Pons (tissue), 1 donor: Measurements from ENCODE around the gene ANGPTL5.
A peak's percentile ranks its signal among the peaks of the same experiment; 100 is the strongest.
"Not testable (repeated sequence)": the region's sequence is repeated elsewhere in the genome, so short reads cannot be mapped to it uniquely, and the experiment has no call there.

ENCODE experiments used
- DNase-seq: peaks from one replicate; pipeline ENCODE4 v3.0.0-alpha.2; 2016; ENCODE audit warnings: low spot score

ANGPTL5 gene

DNA sequence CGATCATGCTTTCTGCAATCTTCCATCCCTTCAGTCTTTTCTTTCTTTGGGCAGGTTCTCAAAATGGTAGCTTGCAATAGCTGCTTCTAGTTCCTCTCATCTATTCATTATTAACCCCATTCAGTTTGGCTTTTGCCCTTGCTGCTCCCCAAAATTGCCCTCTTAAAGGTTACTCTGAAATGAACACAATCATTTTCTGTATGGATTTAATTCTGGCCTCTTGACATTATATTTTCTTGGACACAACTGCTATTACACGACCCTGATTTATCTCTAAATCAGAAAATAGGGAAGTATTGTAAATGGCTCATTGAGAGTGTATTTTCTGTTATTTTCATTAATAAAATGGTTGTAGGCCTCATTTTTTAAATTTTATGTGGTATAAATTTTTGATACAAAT, at the start of gene ANGPTL5:
TSS of gene ANGPTL5 (minus strand) at position 101 of the 400 bp plus-strand sequence. CDS start 8,613 bp downstream, outside the sequence.
- no peak for DNase-seq

DNA sequence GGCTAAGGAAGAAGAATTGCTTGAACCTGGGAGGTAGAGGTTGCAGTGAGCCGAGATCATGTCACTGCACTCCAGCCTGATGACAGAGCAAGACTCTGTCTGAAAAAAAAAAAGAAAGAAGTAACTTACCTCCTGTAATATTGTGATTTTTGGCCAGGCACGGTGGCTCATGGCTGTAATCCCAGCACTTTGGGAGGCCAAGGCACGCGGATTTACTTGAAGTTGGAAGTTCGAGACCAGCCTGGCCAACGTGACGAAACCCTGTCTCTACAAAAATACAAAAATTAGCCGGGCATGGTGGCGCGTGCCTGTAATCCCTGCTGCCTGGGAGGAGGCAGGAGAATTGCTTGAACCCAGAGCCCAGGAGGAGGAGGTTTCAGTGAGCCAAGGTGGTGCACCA, 47.9 kb upstream of the ANGPTL5 start:
- DNase-seq, result not testable (repeated sequence)

DNA sequence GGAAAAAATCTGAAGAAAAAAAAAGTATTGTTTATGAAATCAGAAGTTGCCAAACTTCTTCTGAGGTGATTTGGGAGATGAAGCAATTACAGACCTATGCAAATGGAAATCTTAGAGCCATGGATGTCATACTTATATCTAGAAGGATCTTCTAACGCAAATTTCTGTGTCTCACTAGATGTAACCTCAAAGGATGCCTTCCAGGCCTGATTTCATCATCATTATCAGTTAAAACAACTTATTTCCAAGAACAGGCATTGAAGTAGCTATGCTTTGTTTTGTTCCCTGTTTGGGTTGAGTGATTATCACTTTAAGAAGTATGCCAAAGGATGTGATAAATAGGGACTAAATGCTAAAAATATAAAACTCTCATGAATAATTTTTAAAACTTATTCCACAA, 43.9 kb upstream of the ANGPTL5 start:
- no peak for DNase-seq

DNA sequence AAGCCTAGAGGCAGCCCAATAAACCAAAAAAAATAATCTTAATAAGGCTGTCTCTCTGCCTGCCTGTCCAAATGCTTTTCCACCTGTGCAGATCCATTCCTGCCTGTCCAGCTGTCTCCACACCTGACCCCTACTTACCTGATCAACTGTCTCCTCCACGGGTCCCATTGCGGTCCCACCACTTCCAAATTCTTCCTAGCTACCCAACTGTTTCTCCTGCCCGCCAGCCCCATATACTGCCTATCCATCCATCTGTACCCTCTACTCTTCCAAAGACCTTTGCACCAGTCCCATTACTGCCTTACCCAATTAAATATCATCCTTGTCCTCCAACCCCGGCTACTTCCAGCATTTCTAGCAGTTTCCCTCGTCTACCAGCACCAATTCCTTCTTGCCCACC, 39.4 kb upstream of the ANGPTL5 start:
- DNase-seq, result no peak

DNA sequence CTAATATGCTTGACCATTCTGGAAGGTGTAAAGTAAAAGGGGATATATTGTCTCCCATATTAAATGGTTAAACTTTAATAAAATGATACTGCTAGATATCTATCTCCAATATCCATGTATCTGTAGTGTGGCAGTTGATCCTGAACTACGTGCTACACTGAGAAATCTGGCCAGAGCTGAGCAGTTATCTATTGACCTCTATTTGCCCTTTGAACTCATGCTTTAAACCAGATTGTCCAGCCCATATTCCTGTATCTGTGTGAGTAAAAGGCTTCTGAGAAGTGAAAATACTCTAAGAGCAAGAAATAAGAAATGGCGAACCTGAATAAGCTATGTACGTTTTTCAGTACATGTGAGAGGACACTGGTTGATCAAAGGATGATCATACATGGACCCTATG, 39.0 kb upstream of the ANGPTL5 start:
- DNase-seq, result no peak

DNA sequence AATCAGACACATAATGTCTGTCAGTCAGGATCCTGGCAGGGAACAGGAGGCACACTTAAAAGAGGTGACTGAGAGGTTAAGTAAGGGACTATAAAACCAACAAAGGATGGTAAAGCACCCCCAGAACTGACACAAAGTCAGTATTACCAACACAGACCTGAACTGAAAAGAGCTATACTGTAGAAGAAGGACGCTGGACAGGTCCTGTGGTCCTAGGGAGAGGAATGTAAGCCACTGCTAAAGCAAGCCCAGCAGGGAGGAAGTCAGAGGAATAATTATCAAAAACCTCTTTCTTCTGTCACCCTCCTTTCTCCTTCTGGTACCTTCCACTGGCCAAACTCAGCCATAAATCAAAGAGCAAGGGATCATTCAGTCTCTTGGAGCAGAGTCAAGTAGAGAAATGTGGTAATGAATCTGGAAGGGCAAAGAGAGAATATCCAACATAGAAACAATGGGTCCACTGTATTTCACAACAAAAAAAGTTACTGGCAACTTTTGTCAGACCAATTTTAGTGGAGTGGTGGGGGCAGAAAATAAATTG, 33.4 kb upstream of the ANGPTL5 start:
- peak; percentile 38 for DNase-seq

DNA sequence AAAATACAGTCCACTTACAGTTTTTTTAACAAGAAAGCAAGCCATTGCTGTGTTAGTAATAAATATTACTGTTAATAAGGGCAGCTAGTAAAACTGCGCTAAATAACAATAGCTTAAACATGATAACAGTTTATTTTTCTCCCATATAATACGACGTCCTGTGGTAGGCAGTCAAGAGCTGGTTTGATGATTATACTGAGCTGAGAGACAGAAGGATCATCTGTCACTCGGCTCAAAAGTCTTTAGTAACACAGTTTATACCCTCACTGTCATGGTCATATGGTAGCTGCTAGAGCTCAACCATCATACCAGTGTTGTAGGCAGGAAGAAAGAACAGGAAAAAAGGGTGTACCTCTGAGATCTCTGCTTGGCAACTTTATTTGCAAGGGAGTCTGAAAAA, 29.1 kb upstream of the ANGPTL5 start:
- no peak for DNase-seq

DNA sequence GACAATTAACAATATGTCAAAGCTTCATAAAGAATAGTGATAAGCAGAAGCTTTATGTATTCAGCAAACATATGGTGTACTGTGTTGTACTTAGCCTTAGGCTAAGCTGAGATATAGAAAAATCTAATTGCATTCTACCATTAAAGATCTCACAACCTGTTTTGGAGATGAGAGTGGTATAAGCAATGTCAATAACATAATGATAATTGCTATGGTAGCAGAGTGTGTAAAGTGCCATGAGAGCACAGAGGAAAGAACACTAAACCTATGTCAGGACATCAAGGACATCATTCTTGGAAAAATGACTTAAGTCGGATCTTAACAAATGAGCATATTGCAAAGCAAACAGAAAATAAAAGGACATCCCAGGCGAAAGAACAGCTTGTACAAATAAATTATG, 28.6 kb upstream of the ANGPTL5 start:
- DNase-seq, result no peak

DNA sequence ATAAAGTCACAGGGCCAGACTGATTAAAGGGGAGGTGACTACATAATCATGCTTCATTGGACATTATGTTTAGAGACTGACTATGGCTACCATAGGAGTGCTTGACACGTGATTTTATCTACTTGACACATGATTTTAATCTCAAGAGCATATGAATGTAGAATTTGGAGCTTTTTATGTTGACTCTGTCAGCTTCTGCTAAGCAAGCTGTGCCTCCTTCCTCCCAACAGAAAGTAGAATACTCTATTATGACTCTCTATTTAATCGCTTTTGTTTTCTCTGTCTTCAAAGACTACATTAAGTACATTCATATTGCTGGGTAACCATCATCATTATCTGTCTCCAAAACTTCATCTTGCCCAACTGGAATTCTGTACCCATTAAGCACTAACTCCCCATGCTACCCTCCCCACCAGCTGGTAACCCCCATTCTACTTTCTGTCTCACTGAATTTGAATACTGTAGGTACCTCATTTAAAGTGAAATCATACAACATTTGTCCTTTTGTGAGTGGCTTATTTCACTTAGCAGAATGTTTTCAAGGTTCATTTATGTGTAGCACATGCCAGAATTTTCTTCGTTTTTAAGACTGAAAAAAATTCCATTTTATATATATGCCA, 24.7 kb upstream of the ANGPTL5 start:
- no peak for DNase-seq

DNA sequence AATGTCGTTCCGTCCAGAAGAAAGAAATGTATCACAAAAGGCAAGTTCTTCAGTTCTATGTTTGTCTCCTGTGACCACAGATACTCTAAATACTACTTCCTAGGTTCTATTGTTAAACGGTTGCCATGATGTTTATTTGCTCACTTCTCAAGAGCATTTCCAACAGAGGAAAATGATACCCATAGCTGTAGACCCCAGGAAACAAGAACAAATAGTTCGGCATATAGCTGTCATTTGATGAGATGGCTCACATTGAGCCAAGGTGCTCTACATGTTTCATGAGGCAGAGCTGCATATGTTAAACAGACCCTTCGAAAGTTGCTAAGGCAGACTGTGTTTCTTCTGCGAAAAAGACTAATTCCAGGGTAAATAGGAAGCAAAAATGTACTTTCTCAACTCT, 15.4 kb upstream of the ANGPTL5 start:
- no peak for DNase-seq

DNA sequence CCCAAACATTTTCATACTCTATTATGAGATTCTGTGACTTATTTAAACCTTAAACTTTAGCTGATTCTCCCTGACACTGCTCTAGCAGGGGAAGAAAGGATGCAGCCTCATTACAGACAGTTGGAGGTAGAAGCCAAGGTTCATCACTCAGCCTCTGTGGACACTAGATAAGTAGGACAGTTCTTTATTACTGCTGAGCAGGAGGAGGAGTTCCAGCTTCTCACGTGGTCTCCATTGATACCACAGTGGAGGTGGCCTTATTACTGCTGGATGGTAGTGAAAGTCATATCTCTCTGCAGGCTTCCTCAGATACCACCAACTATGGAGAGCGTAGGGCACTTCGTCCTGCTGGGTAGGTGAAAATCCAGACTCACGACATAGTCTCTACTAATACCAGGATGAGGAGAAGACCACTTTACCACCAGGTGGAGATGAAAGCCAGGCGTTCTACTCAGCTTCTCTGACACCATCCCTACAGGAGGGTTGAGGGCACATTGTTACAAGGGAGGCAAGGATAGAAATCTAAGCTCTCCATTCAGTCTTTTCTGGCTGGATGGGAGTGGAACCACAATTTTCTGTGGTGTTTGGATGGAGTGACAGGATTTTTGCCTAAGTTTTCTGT, 13.1 kb upstream of the ANGPTL5 start:
- DNase-seq, result no peak

DNA sequence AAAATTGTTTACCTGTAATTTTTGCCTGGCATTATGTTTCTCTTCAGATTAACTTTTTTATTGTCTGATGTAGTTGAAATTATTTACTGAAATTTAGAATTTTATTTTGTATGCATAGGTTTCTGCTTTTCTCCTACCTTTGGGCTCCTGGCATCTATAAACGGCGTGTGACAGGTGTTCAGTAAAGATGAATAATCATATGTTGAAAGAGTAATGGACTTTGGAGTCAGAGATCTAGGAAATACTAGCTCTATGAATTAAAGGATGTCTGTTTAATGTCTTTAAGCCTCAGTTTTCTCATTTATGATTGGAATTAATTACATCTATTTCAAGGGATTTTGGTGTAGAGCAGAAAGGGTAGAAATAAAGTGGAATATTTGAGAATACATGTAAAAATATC, 7.2 kb upstream of the ANGPTL5 start:
- DNase-seq, result no peak

DNA sequence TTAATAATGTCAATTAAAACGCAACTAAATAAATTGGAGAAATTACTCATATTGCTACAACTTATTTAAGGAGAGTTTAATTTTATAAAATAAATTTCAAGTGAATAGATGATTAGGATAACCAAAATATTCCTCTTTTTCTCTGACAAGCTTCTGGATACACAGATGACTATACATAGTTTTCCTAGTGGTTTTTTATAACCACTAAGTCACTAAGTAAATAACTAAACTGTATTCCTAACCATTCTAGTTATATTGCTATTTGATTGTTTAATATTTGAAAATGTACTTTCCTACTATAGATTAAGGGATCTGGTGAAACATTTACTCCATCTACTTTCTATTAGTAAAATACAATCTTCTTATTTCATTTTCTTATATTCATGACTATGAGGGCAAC, 4.7 kb upstream of the ANGPTL5 start:
- DNase-seq, result no peak

DNA sequence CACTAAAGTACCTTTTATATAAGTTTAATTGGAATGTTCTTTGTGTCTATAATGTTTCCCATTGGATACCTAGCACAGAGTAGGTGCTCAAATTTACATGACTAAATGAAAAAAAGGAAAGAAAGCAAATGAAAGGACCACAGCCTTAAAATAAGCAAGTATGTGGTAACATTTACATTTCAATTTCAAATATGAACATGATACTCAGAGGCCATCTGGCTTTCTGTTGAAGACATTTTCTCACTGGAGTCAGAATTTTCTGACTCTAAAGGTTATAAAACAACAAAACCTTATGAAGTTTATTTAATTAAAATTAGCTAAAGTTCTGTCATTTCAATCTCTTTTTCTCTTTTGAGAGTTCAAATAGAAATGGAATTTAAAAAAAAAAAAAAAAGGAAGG, 904 bp upstream of the ANGPTL5 start:
- no peak for DNase-seq

DNA sequence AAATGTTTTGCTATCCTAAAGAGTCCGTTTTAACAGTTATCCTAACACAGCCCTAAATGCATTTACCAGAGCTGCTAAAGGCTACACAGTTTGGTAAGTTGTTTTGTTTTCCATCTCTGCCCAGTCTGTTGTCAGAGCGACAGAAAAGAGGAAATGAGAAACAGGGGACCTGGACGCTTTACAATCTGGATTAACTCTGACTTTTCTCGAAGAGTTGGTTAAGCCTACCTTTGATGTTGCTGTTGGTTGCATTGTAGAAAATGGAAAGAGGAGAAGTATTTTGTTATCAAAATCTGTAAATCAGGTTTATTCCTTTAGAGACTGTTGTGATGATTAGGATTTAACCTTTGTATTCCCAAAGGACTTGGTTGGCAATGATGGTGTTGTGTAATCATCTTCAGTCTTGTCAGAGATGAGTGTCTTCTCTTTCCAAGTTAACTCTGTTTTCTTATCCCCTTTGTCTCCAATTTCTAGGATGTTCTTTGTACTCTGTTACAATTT, 481 bp downstream of the ANGPTL5 start:
- DNase-seq, result peak; percentile 72

DNA sequence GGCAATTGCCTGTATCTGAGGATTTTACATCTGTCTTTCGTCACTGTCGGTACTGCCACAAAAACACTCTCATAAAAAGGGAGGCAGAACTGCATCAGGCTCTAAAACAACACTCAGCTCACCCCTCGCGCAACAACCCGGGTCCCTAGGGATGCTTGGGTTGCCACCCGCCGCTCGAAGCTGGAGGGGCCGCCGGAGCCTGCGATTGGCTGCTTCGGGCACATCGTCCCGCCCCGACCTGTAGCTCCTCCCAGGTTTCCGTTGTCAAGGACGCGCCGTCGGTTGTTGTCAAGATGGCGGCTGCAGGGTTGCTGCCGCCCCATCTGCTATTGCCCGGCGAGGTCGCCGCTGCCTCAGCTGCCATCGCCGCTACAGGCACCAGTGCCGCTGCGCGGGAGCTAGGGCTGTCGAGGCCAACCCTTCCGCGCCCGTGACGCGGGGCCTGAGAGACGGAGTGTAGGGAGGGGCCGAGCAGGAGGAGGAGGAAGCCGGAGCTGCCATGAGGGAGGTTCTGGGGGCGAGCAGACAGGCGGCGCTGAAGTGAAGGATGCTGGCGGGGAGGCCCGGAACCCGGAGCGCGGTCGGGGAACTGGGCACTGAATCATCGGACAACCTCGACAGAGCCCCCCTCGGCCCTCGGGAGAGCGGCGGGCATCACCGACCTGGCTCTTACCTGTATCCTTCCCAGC, 1.4 kb downstream of the ANGPTL5 start, which contains the start of gene CEP126:
TSS of gene CEP126 (plus strand) at position 273 of the 689 bp plus-strand sequence. CDS start at position 548, 275 bp downstream.
- peak; percentile 93 for DNase-seq

DNA sequence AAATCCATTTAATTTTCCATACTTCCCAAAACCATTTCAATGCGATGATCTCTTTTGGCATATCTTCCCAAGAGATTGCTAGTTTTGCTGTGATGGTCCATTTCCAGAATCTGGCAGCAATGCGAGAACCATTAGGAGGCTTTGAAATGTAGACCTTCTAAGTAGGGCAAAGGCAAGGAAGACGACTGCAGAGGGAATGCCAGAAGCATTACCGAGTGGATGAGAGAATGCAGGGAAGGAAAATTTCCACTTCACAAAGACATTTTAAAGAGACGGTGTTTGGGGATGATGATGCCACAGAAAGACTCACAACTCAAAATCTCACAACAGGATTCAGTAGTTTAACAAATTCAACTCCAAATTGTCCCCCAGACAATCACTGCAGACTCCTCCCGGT, 2.0 kb downstream of the ANGPTL5 start:
- no peak for DNase-seq

DNA sequence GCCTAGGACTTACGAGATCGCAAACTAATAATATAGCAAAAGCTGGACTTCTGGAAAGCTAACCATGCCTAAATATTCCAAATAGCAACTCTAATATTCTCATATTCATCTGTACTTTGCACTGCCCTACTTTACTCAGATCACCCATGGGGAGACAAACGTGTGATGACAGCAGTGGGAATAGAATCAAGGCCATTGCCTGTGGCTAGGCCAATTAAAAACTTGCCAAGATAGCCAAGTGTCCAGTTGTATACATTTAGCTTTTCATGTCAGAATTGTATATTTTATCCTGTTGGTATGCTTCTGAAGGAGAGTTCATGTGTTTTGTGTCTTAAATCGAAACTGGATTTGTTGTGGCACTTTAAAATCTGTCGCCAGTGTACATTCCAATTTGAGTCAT, 2.7 kb downstream of the ANGPTL5 start:
- no peak for DNase-seq

DNA sequence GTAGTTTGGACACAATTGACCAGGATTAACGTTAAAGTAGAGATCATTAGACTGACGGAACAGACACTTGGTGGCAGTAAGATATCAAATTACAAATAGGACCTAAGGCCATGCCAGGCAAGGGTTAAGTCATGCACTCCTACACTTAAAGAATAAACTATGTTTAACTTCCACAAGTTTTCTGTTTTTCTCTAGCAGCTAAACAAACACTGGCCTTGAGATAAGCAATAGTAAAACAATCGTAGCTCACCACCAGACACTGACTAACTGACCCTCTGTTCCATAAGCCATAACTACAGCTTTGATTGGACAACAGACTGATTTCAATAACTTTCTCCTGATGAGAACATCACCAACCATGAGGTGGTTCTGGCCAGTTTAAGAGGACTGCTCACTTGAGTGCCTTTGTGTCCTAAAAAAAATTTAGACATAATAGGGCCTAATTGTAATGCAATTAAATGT, 3.5 kb downstream of the ANGPTL5 start:
- DNase-seq, result no peak

DNA sequence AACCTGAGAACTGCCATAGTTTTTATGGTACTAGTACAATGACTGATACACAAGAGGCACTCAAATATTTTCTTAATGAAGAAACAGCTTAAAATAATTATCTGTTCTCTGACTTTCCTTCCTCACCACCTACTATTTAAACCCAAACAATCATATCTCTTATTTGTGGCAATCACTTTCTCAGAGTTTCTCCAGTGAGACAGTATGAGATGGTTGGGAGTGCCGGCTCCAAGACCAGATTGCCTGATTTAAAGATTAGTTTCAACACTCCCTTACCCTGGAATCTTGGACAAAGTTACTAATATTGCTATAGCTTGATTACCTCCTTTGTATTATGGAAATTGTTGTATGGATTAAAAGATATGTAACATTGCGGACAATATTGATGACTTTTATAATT, 7.2 kb downstream of the ANGPTL5 start:
- no peak for DNase-seq

DNA sequence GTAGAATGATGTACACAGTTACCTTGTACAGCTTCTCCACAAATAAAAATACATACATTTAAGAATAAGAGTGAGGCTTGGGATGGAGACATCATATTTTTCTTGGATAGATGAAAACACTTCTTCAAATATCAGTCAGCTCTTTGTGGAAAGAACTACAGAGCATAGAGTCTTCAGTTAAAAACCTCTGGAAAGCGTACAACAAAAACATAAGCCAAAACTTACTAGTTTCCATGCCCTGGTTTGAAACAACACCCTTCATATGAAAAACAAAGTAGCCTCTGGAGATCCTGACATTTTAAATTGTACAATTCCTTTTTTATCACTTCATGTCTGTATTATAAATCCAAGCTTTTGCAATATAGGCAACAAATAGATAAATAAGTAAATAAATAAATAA, 8.5 kb downstream of the ANGPTL5 start:
- DNase-seq, result no peak

DNA sequence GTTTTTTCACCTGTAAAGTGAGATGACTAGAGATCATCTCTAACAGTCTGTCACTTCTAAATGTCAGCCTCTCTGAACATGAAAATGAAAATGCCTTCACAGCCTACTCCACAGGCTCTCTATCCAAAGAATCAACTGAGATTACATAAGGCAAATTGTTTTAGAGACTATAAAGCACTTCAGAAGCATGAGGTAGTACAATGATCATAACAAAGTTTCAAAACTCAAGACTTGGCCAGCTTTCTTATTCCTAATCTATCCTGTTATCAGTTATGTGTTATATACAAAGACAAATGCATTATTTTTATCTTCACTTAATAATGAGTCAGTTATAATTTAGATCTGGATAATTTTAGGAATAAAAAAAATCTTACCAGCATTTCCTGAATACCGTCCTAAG, 21.8 kb downstream of the ANGPTL5 start:
- no peak for DNase-seq

DNA sequence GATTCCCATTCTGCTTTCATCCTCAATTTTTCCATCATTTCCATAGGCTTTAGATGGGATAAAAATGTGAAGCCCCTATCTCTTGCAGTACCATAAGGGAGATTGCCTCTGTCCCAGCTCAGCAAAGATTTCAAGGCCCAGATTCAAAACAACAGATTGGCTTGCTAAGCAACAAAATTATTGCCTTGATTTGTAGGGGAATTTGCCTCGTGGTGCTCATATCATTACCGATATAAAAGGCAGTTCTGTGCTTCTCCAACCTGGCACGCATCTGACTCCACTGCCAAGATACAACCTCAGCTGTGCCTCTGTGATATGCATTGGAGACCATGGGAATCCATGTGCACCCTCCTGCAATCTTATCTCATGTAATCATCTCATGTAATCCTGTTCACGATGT, 26.6 kb downstream of the ANGPTL5 start:
- DNase-seq, result no peak
